WTC11 (cell line): ENCODE data around the gene PRPF40B. TPM values are rescaled to one million over a fixed set of nuclear protein-coding genes. Genes with fewer than 3 reads are reported as not detected.
A peak's percentile ranks its signal among the peaks of the same experiment; 100 is the strongest.

ENCODE experiments used
- ATAC-seq: fragments of 200-7000 bp; cut with Tn5 transposase; 2 replicates; pipeline ENCODE4 v1.10.0; 2021; ENCODE audit warnings: mild to moderate bottlenecking, moderate library complexity
- CTCF ChIA-PET: fragments of 300-600 bp; sonication (Branson Sonifier 250); formaldehyde crosslinking; loops from one replicate; lab custom pipeline; 2021; ENCODE audit warnings: antibody characterized with exemption; lab: Charles Lee
- POLR2A ChIA-PET: fragments of 350-600 bp; sonication (Branson Sonifier 250); formaldehyde crosslinking; loops from one replicate; lab custom pipeline; 2021; ENCODE audit warnings: antibody characterized with exemption; lab: Charles Lee
- DNase-seq: peaks from one replicate; pipeline ENCODE4 v3.0.0; 2021; ENCODE audit warnings: low spot score
- H3K27ac Mint-ChIP-seq: 2 replicates; pipeline ENCODE4 v1.8.0; 2021; ENCODE audit warnings: mixed read lengths
- H3K27me3 Mint-ChIP-seq: 2 replicates; pipeline ENCODE4 v1.8.0; 2021; ENCODE audit warnings: low read depth, mild to moderate bottlenecking, moderate library complexity, mixed read lengths
- H3K36me3 Mint-ChIP-seq: 2 replicates; pipeline ENCODE4 v1.8.0; 2021; ENCODE audit warnings: mixed read lengths
- H3K4me1 Mint-ChIP-seq: 2 replicates; pipeline ENCODE4 v1.8.0; 2022; ENCODE audit warnings: mixed read lengths
- H3K4me3 Mint-ChIP-seq: 2 replicates; pipeline ENCODE4 v1.8.0; 2021; ENCODE audit warnings: mild to moderate bottlenecking, moderate library complexity, mixed read lengths
- H3K9me3 Mint-ChIP-seq: 2 replicates; pipeline ENCODE4 v1.8.0; 2021; ENCODE audit warnings: mixed read lengths
- ATF1 ChIP-seq: sonication (generic); formaldehyde crosslinking; IDR thresholded peaks from 2 replicates; pipeline ENCODE4 v1.8.1; 2023; ENCODE audit warnings: mild to moderate bottlenecking, moderate library complexity, missing genetic modification reagents
- ETV6 ChIP-seq: sonication (generic); formaldehyde crosslinking; IDR thresholded peaks from 2 replicates; pipeline ENCODE4 v1.8.1; 2022; ENCODE audit warnings: mild to moderate bottlenecking, missing genetic modification reagents
- FOXJ3 ChIP-seq: sonication (generic); formaldehyde crosslinking; IDR thresholded peaks from 2 replicates; pipeline ENCODE4 v1.9.0; 2021; ENCODE audit warnings: missing genetic modification reagents, mild to moderate bottlenecking, borderline replicate concordance
- FOXP1 ChIP-seq: sonication (generic); formaldehyde crosslinking; IDR thresholded peaks from 2 replicates; pipeline ENCODE4 v1.8.0; 2022; ENCODE audit warnings: missing genetic modification reagents, mild to moderate bottlenecking, moderate library complexity, borderline replicate concordance
- GTF2I ChIP-seq: fragments of 250-450 bp; sonication (Bioruptor Pico); conservative IDR thresholded peaks from 2 replicates; pipeline ENCODE4 v1.4.0; 2021; ENCODE audit warnings: mild to moderate bottlenecking
- KAT7 ChIP-seq: sonication (generic); formaldehyde crosslinking; IDR thresholded peaks from 2 replicates; pipeline ENCODE4 v1.8.1; 2023; ENCODE audit warnings: missing genetic modification reagents, mild to moderate bottlenecking, borderline replicate concordance
- MYBL2 ChIP-seq: sonication (generic); formaldehyde crosslinking; IDR thresholded peaks from 2 replicates; pipeline ENCODE4 v1.8.1; 2023; ENCODE audit warnings: mild to moderate bottlenecking, moderate library complexity, missing genetic modification reagents
- NFATC4 ChIP-seq: fragments of 250-450 bp; sonication (Bioruptor Pico); IDR thresholded peaks from 2 replicates; pipeline ENCODE4 v1.9.0; 2021; ENCODE audit warnings: mild to moderate bottlenecking
- NFE2L1 ChIP-seq: sonication (generic); formaldehyde crosslinking; IDR thresholded peaks from 2 replicates; pipeline ENCODE4 v1.8.1; 2023; ENCODE audit warnings: missing genetic modification reagents
- SP1 ChIP-seq: sonication (generic); formaldehyde crosslinking; conservative IDR thresholded peaks from 2 replicates; pipeline ENCODE4 v1.8.1; 2022; ENCODE audit warnings: missing genetic modification reagents
- TCF7 ChIP-seq: sonication (generic); formaldehyde crosslinking; IDR thresholded peaks from 2 replicates; pipeline ENCODE4 v1.8.0; 2022; ENCODE audit warnings: mild to moderate bottlenecking, low read depth, missing genetic modification reagents, moderate library complexity
- TEAD4 ChIP-seq: sonication (generic); formaldehyde crosslinking; IDR thresholded peaks from 2 replicates; pipeline ENCODE4 v1.8.0; 2022; ENCODE audit warnings: mild to moderate bottlenecking, missing genetic modification reagents
- TP53 ChIP-seq: sonication (generic); formaldehyde crosslinking; IDR thresholded peaks from 2 replicates; pipeline ENCODE4 v1.8.1; 2023; ENCODE audit warnings: mild to moderate bottlenecking, missing genetic modification reagents
- ZNF121 ChIP-seq: sonication (generic); formaldehyde crosslinking; IDR thresholded peaks from 2 replicates; pipeline ENCODE4 v1.8.0; 2023; ENCODE audit warnings: missing genetic modification reagents
- total RNA-seq: library from RNA; stranded (reverse); gene quantifications from 3 replicates; pipeline ENCODE4 v1.2.3, GENCODE V29; 2021
- TF ChIP-seq, protein P1 (sequence below): fragments of 250-450 bp; sonication (Bioruptor Pico); conservative IDR thresholded peaks from 2 replicates; pipeline ENCODE4 v1.9.0; 2021; ENCODE audit warnings: mild to moderate bottlenecking
- TF ChIP-seq, protein P2 (sequence below): sonication (generic); formaldehyde crosslinking; IDR thresholded peaks from 2 replicates; pipeline ENCODE4 v1.8.0; 2022; ENCODE audit warnings: missing genetic modification reagents
- TF ChIP-seq, protein P3 (sequence below): sonication (generic); formaldehyde crosslinking; IDR thresholded peaks from 2 replicates; pipeline ENCODE4 v1.8.1; 2023; ENCODE audit warnings: mild to moderate bottlenecking, moderate library complexity, missing genetic modification reagents
- TF ChIP-seq, protein P4 (sequence below): sonication (generic); formaldehyde crosslinking; IDR thresholded peaks from 2 replicates; pipeline ENCODE4 v1.8.1; 2022; ENCODE audit warnings: mild to moderate bottlenecking, moderate library complexity, missing genetic modification reagents
- TF ChIP-seq, protein P5 (sequence below): fragments of 250-450 bp; sonication (Bioruptor Pico); IDR thresholded peaks from 2 replicates; pipeline ENCODE4 v1.8.0; 2021; ENCODE audit warnings: mild to moderate bottlenecking

PRPF40B gene
- total RNA-seq, 1 experiment from 2014 or later = 46.0 TPM

DNA sequence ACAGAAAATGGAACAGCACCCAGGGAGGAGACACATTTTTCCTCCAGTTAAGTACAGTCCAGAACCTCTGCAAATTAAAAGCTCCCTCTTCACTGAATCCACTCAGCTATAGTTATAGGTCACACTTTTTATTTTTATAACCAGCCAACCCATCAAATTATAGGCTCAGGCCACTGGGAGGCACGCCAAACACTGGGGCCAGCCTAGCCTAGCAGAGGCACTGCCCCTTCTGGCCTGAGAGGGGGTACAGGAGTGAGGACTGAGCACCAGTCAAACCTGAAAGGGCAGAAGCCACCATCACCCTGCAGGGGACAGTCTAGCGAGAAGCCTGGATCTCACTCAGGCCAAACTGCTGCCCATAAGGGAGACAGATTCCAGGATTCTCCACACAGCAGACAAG lies 64.6 kb downstream of the PRPF40B start:
- CTCF ChIA-PET = interaction anchor here (2.3 to 4.7 kb wide), 3 partner anchors 11 to 53 kb away, joined by 8 to 22 read pairs (median 9); partner anchors contain the start of gene TMBIM6
- peak; percentile 97 for ATAC-seq

DNA sequence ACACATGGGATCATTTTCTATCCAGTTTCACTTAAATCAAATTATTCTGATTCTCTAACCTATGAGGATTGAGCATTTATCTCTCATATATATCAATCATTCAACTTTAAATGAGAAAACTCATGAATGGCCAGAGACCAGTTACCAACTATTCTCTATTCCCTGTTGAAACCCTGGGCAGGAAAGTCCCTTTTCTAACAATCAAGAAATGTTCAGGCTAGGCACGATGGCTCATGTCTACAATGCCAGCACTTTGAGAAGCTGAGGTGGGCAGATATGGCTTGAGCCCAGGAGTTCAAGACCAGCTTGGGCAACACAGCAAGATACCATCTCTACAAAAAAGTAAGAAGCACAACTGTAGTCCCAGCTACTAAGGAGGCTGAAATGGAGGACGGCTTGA lies 65.9 kb downstream of the PRPF40B start:
- DNase-seq (no peak), ATAC-seq (no peak)
- Mint-ChIP-seq H3K36me3 (no peaks in the 10 kb centered on the region), H3K4me1 (peaks cover 24% of the 10 kb centered on the region), H3K9me3 (no peaks in the 10 kb centered on the region), H3K27me3 (no peaks in the 10 kb centered on the region), H3K27ac (no peak overlapping the region), H3K4me3 (no peak overlapping the region)
- CTCF ChIA-PET = interaction anchor here (0.8 to 4.7 kb wide), 6 partner anchors 14 to 109 kb away, joined by 3 to 22 read pairs (median 4); partner anchors contain the start of gene TMBIM6
- POLR2A ChIA-PET = interaction anchor here (1.3 to 1.4 kb wide), 2 partner anchors 9 to 16 kb away, joined by 3 to 5 read pairs; no protein-coding TSS in a partner anchor
- TF ChIP-seq TCF7 (no peak), ZNF121 (CRISPR knock-in tag) (no peak), NFATC4 (no peak), ETV6 (CRISPR knock-in tag) (no peak), MYBL2 (CRISPR knock-in tag) (no peak), TP53 (CRISPR knock-in tag) (no peak), FOXJ3 (CRISPR knock-in tag) (no peak), TEAD4 (no peak), FOXP1 (no peak), ATF1 (CRISPR knock-in tag) (no peak), SP1 (CRISPR knock-in tag) (no peak)
- TF ChIP-seq, protein P1, sequence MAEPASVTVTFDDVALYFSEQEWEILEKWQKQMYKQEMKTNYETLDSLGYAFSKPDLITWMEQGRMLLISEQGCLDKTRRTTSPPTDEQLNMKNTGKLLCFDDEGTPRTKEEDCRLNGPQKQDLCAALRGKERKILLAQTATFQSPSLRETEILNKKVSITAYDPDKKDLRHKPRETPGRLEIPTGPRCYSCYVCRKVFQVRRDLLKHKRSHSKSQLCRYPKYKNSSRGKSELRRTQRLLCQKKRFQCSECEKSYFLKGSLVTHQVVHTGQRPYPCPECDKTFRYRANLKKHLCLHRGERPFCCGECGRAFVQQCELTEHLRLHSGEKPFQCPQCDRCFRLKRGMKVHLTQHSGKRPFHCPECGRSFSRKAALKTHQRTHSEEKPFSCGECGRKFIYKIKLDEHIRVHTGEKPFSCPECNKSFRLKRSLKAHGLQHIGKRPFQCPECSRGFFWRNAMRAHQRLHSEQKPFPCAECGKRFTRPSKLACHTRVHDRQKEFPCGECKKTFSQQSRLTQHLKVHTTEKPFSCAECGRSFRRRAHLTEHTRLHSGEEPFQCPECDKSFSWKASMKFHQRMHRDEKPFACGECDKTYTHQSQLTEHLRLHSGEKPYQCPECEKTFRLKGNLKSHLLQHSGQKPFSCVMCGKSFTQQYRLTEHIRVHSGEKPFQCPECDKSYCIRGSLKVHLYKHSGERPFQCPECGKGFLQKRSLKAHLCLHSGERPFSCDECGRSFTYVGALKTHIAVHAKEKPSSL (CRISPR knock-in tag) = no peak
- TF ChIP-seq, protein P2, sequence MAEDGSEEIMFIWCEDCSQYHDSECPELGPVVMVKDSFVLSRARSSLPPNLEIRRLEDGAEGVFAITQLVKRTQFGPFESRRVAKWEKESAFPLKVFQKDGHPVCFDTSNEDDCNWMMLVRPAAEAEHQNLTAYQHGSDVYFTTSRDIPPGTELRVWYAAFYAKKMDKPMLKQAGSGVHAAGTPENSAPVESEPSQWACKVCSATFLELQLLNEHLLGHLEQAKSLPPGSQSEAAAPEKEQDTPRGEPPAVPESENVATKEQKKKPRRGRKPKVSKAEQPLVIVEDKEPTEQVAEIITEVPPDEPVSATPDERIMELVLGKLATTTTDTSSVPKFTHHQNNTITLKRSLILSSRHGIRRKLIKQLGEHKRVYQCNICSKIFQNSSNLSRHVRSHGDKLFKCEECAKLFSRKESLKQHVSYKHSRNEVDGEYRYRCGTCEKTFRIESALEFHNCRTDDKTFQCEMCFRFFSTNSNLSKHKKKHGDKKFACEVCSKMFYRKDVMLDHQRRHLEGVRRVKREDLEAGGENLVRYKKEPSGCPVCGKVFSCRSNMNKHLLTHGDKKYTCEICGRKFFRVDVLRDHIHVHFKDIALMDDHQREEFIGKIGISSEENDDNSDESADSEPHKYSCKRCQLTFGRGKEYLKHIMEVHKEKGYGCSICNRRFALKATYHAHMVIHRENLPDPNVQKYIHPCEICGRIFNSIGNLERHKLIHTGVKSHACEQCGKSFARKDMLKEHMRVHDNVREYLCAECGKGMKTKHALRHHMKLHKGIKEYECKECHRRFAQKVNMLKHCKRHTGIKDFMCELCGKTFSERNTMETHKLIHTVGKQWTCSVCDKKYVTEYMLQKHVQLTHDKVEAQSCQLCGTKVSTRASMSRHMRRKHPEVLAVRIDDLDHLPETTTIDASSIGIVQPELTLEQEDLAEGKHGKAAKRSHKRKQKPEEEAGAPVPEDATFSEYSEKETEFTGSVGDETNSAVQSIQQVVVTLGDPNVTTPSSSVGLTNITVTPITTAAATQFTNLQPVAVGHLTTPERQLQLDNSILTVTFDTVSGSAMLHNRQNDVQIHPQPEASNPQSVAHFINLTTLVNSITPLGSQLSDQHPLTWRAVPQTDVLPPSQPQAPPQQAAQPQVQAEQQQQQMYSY (CRISPR knock-in tag) = no peak
- TF ChIP-seq, protein P3, sequence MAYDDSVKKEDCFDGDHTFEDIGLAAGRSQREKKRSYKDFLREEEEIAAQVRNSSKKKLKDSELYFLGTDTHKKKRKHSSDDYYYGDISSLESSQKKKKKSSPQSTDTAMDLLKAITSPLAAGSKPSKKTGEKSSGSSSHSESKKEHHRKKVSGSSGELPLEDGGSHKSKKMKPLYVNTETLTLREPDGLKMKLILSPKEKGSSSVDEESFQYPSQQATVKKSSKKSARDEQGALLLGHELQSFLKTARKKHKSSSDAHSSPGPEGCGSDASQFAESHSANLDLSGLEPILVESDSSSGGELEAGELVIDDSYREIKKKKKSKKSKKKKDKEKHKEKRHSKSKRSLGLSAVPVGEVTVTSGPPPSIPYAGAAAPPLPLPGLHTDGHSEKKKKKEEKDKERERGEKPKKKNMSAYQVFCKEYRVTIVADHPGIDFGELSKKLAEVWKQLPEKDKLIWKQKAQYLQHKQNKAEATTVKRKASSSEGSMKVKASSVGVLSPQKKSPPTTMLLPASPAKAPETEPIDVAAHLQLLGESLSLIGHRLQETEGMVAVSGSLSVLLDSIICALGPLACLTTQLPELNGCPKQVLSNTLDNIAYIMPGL (CRISPR knock-in tag) = no peak
- TF ChIP-seq, protein P4, sequence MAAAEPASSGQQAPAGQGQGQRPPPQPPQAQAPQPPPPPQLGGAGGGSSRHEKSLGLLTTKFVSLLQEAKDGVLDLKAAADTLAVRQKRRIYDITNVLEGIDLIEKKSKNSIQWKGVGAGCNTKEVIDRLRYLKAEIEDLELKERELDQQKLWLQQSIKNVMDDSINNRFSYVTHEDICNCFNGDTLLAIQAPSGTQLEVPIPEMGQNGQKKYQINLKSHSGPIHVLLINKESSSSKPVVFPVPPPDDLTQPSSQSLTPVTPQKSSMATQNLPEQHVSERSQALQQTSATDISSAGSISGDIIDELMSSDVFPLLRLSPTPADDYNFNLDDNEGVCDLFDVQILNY = no peak

More for the DNA sequence above, 64.6 kb downstream of the PRPF40B start:
- Mint-ChIP-seq H3K9me3 (no peaks in the 10 kb centered on the region), H3K27me3 (no peaks in the 10 kb centered on the region), H3K36me3 (no peaks in the 10 kb centered on the region), H3K4me1 (peaks cover 21% of the 10 kb centered on the region), H3K4me3 (no peak overlapping the region)
- POLR2A ChIA-PET = no interaction called here
- peak; percentile 36 for DNase-seq
- TF ChIP-seq GTF2I (no peak), KAT7 (CRISPR knock-in tag) (no peak), NFE2L1 (CRISPR knock-in tag) (no peak)
- TF ChIP-seq, protein P5, sequence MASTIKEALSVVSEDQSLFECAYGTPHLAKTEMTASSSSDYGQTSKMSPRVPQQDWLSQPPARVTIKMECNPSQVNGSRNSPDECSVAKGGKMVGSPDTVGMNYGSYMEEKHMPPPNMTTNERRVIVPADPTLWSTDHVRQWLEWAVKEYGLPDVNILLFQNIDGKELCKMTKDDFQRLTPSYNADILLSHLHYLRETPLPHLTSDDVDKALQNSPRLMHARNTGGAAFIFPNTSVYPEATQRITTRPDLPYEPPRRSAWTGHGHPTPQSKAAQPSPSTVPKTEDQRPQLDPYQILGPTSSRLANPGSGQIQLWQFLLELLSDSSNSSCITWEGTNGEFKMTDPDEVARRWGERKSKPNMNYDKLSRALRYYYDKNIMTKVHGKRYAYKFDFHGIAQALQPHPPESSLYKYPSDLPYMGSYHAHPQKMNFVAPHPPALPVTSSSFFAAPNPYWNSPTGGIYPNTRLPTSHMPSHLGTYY = no peak
- TF ChIP-seq, all 79 proteins: peak for 0
- no peak overlapping the region for H3K27ac Mint-ChIP-seq
